OCI-LY7 (cell line): ENCODE results near the gene OR2V1.

ENCODE experiments used
- EZH2phosphoT487 ChIP-seq: fragments of 200-600 bp; sonication (generic); IDR thresholded peaks from 2 replicates; pipeline ENCODE4 v1.6.1; 2018; ENCODE audit warnings: low read depth, borderline replicate concordance, mild to moderate bottlenecking, mixed run types, antibody characterized with exemption, low read length, moderate library complexity, mixed read lengths
- TF ChIP-seq, protein P1 (sequence below): fragments of 200-600 bp; sonication (generic); conservative IDR thresholded peaks from 2 replicates; pipeline ENCODE4 v1.5.1; 2014; ENCODE audit warnings: mild to moderate bottlenecking, antibody characterized with exemption, low read length, moderate library complexity, mixed read lengths

- TF ChIP-seq, protein P1, sequence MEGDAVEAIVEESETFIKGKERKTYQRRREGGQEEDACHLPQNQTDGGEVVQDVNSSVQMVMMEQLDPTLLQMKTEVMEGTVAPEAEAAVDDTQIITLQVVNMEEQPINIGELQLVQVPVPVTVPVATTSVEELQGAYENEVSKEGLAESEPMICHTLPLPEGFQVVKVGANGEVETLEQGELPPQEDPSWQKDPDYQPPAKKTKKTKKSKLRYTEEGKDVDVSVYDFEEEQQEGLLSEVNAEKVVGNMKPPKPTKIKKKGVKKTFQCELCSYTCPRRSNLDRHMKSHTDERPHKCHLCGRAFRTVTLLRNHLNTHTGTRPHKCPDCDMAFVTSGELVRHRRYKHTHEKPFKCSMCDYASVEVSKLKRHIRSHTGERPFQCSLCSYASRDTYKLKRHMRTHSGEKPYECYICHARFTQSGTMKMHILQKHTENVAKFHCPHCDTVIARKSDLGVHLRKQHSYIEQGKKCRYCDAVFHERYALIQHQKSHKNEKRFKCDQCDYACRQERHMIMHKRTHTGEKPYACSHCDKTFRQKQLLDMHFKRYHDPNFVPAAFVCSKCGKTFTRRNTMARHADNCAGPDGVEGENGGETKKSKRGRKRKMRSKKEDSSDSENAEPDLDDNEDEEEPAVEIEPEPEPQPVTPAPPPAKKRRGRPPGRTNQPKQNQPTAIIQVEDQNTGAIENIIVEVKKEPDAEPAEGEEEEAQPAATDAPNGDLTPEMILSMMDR, result no peak
- no peak for TF ChIP-seq EZH2phosphoT487
Measured at GRCh38 chr5:181133083-181133482, 2.1 kb upstream of the OR2V1 start.
